ENCODE results near the gene ZNF618.

The ZNF618 gene

GRCh38 chr9:114053246-114054005 is 177.3 kb downstream of the ZNF618 start:
- in situ Hi-C loops (cut with MboI; ENCODE audit: low sequenced_read_pairs): no loop called here

GRCh38 chr9:114054191-114054690 is 178.1 kb downstream of the ZNF618 start:
- in situ Hi-C loops (cut with MboI; ENCODE audit: low sequenced_read_pairs): no loop called here

- in situ Hi-C loops (cut with MboI; ENCODE audit: low sequenced_read_pairs): no loop called here
Observed at GRCh38 chr9:114055061-114055460, 179.0 kb downstream of the ZNF618 start.

- in situ Hi-C loops (cut with MboI; ENCODE audit: low sequenced_read_pairs): no loop called here
Observed at GRCh38 chr9:114055894-114056293, 179.8 kb downstream of the ZNF618 start.

DNA sequence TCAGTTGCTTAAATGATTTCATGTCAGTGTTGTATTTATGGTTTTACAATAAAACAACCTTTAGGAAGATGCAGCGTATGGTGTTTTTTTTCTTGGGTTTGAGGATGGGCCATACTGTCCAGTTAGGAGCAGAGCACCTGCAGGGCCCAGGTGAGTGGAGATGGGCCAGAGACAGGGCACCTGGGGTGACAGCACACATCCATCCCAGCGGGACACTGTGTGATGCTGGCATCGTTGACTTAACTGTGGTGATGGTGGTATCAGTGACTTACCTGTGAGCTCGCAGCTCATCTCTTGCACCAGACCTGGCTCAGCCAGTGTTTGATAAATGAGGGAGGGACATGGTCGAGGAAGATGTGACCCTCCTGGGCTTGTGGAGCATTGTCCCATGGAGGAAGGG is 180.4 kb downstream of the ZNF618 start:
- in situ Hi-C loops (cut with MboI; ENCODE audit: low sequenced_read_pairs): no loop called here

GRCh38 chr9:114057161-114057885 is 181.2 kb downstream of the ZNF618 start:
- in situ Hi-C loops (cut with MboI; ENCODE audit: low sequenced_read_pairs): no loop called here

- in situ Hi-C loops (cut with MboI; ENCODE audit: low sequenced_read_pairs): no loop called here
Observed at GRCh38 chr9:114058688-114059046, 182.6 kb downstream of the ZNF618 start.

- in situ Hi-C loops (cut with MboI; ENCODE audit: low sequenced_read_pairs): no loop called here
Observed at GRCh38 chr9:114059047-114059803, 183.1 kb downstream of the ZNF618 start.

- in situ Hi-C loops (cut with MboI; ENCODE audit: low sequenced_read_pairs): no loop called here
Observed at GRCh38 chr9:114060070-114060469, 184.0 kb downstream of the ZNF618 start.

GRCh38 chr9:114060711-114061110 is 184.6 kb downstream of the ZNF618 start:
- in situ Hi-C loops (cut with MboI; ENCODE audit: low sequenced_read_pairs): no loop called here

DNA sequence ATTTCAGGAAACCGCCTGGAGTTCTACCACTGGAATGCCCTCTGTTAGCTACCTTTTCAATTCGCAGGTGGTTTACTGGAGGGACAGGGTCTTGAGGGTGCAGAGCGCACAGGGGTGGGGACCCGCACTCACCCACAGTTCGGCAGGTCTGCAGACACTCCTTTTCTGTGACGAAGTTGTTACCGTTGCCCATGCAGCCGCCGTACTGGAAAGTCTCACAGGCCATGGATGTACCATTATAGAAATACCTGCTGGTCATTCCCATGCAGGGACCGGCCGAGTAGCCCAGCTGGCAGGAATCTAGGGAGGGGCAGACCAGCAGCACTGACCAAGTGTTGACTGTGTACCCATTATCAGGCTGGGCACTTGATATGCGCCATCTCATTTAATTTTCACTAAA is 185.2 kb downstream of the ZNF618 start:
- in situ Hi-C loops (cut with MboI; ENCODE audit: low sequenced_read_pairs): no loop called here

GRCh38 chr9:114061830-114062474 is 185.8 kb downstream of the ZNF618 start:
- in situ Hi-C loops (cut with MboI; ENCODE audit: low sequenced_read_pairs): no loop called here

GRCh38 chr9:114065304-114065703 is 189.2 kb downstream of the ZNF618 start:
- in situ Hi-C loops (cut with MboI; ENCODE audit: low sequenced_read_pairs): no loop called here

DNA sequence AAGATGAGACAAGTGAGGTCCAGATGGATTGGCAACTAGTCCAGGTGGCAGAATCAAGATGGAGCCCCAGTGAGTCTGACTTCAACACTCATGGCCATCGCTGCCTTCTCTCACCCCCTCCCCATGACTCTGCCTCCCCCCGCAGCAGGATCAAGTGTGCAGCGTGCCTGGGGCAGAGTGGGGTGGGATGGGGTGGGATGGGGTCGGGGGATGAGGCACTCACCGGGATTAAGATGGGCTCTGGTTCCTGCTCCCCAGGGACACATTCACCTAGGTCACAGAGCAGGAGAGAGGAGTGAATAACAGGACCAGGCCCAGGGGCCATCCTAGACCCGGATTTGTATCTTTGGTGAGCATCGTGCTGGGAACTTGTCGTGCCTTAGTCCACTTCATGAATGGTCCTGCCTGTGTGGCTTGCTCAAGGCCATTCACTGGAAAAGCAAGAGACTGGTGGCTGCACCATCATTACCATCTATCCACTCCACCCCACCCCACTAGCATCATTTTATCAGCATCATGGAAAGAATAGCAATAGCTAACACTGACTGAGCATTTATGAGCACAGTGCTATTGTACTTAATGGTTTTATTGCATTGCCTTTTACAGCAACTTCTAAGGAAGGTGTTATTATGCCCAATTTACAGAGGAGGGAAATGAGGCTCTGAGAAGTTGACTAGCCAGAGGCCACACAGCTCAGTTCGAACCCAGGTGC is 193.5 kb downstream of the ZNF618 start:
- in situ Hi-C loops (cut with MboI; ENCODE audit: low sequenced_read_pairs): no loop called here

DNA sequence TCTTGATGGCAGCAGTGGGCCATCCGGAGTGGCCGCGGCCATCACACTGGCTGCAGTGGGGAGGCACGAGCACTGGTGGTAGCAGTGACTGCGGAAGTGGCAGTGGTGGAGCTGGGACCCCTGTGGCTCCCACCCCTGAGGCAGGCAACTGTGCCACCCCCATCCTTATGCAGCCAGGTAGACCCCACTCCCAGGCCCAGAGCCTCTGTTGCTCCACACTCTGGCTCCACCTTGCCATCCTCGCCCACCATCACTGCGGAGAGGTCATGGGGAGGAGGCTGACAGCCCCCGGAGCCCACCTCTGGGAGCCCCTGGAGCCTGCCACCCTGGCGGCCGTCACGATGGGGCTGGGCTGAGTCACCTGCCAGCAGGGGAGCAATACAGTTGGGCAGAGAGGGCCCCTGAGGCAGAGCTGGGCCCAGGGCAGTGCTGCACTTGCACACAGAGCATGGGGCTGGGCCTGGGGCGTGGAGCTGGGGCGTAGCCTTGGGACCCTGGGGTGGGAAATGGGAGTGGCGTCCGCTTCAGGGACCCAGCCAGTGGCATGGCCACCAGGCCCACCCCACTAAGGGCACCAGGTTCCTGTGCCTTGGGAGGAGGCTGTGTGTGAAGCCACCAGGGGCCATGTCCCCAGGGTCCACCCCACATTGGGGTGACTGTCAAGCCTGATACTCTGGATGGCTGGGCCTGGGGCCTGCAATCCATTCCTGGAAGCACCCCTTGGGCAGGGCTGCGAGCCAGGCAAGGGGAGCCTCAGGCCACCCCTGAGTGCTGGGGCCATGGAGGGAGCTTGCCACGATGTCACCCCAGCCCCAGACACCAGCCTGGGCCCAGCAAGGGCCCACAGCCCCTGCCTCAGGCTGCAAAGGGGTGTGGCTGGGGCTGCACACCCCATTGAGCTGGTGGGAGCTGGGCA is 194.3 kb downstream of the ZNF618 start:
- in situ Hi-C loops (cut with MboI; ENCODE audit: low sequenced_read_pairs): no loop called here

DNA sequence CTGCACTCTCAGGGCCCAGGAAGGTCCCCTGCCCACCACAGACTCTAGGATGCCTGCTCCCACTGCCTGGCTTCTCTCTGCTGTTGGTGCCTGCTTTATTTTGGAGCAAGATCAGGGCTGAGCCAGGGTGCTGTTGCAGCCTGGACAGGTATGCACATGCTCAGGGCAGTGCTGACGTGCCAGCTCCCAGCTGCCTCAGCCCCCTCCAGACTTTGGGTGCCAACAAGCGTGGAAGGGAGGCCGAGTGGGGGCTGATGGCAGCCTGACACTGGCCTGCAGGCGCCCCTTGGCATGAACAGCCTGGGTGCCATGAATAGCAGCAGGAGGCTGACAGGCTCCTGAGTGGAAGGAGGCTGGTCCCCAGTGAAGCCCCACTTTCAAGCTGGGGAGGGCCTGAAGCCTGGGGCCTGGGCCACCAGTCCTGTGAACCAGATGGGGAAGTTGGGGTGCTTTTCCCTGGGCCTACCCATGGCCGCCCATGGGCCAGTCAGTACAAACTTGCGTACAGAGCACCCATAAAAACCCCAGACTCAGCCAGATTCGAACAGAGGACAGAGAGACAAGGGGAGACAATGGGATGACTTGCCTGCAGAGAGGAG is 195.2 kb downstream of the ZNF618 start:
- in situ Hi-C loops (cut with MboI; ENCODE audit: low sequenced_read_pairs): no loop called here

DNA sequence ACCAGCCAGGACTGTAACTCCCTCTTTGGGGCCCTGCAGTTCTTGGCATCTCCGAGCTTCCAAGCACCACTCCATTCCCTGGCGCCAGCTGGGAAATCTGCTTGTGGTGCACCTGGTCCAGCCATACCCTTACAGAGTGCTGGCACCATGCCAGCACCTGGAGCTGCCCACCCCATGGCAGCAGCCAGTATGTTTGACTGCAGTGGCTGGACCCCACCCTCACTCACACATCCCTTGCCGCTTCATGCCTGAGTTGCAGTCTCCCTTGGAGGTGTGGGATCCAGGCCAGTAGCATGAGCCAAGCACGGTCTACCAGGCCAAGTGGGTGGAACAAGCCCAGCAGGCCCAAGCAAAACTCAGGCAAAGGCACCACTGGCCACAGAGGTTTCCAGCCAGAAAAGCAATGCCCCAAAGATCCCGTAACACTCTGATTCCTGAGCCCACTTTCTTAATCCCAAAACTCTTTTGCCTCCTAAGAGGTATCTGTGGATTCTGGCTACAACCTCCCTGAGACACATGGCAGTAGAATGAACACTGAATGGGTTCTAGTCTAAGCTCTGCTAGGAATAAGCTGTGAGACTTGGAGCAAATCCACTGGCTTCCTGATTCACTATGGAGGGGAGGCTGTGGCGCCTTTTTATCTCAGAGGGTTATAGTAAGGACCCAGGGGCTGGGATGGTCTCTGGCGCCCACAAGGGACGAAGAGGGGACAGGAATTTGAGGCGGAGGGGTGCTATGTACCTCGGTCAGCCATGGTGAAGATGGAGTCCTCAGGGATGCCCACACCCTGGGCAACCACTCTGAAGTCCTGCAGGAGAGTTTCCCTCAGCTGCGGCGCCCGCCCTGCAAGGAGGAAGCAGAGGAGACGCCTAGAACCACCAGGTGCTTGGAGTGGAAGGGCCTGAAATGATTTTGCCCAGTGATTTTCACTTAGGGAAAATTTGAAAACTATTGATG is 196.4 kb downstream of the ZNF618 start:
- in situ Hi-C loops (cut with MboI; ENCODE audit: low sequenced_read_pairs): no loop called here

DNA sequence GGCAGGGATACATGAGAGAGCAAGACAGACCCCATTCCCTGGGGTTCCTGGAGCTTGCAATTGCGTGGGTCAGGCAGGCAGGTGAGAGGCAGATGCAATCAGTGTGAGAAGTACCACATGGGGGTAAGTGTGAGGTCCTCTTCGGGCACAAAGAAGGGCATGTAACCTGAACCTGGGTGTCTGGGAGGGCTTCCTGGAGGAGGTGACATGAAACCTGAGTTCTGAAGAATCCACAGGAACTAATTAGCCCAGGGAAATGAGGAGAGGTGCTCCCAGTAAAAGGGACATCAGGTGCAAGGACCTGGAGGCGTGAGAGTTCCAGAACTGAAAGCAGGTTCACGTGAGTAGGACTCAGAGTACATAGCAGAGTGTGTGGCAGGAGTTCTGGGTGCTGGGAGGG is 199.5 kb downstream of the ZNF618 start:
- in situ Hi-C loops (cut with MboI; ENCODE audit: low sequenced_read_pairs): no loop called here
